Measurements from ENCODE around the gene PHLDA3.
"Not testable (repeated sequence)": the region's sequence is repeated elsewhere in the genome, so short reads cannot be mapped to it uniquely, and the experiment has no call there.

The PHLDA3 gene

DNA sequence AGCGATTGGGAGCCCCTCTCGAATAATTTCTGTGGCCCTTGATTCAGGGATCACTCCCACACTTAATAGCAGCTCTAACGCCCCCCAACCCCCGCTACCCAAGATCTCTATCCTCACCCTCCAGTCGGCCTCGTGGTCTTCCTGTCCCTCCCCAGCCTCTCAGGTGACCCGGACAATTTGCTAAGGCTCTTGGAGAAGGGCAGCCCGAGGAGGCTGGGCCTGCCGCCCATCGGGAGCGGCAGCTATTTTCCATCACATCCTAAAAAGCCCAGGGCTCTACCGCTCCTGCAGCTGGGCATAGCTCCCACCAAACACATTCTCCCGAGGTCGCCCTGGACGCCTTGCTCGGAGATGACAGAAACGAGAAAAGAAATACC, 12.0 kb upstream of the PHLDA3 start:
- peak overlapping the region; percentile 36 for H3K4me3 ChIP-seq (ENCODE audit: low read depth, low read length)
- peaks cover 11% of the 10 kb centered on the region for H3K4me1 ChIP-seq
- H3K4me2 ChIP-seq (ENCODE audit: low read length): peak overlapping the region; percentile 52
- H3K79me2 ChIP-seq: no peaks in the 10 kb centered on the region
- H3K9me3 ChIP-seq (ENCODE audit: control insufficient read depth, low read length): no peaks in the 10 kb centered on the region
- no peak overlapping the region for H3K9ac ChIP-seq
- H3K27me3 ChIP-seq (ENCODE audit: control insufficient read depth, insufficient read depth, low read length): no peaks in the 10 kb centered on the region
- no peaks in the 10 kb centered on the region for H3K36me3 ChIP-seq (ENCODE audit: control insufficient read depth, insufficient read depth, low read length)
- peak overlapping the region; percentile 86 for H3K27ac ChIP-seq
- peak overlapping the region; percentile 45 for H2AFZ ChIP-seq
- TF ChIP-seq, protein P1, sequence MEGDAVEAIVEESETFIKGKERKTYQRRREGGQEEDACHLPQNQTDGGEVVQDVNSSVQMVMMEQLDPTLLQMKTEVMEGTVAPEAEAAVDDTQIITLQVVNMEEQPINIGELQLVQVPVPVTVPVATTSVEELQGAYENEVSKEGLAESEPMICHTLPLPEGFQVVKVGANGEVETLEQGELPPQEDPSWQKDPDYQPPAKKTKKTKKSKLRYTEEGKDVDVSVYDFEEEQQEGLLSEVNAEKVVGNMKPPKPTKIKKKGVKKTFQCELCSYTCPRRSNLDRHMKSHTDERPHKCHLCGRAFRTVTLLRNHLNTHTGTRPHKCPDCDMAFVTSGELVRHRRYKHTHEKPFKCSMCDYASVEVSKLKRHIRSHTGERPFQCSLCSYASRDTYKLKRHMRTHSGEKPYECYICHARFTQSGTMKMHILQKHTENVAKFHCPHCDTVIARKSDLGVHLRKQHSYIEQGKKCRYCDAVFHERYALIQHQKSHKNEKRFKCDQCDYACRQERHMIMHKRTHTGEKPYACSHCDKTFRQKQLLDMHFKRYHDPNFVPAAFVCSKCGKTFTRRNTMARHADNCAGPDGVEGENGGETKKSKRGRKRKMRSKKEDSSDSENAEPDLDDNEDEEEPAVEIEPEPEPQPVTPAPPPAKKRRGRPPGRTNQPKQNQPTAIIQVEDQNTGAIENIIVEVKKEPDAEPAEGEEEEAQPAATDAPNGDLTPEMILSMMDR (IDR thresholded peaks at IDR 0.05): no peak

DNA sequence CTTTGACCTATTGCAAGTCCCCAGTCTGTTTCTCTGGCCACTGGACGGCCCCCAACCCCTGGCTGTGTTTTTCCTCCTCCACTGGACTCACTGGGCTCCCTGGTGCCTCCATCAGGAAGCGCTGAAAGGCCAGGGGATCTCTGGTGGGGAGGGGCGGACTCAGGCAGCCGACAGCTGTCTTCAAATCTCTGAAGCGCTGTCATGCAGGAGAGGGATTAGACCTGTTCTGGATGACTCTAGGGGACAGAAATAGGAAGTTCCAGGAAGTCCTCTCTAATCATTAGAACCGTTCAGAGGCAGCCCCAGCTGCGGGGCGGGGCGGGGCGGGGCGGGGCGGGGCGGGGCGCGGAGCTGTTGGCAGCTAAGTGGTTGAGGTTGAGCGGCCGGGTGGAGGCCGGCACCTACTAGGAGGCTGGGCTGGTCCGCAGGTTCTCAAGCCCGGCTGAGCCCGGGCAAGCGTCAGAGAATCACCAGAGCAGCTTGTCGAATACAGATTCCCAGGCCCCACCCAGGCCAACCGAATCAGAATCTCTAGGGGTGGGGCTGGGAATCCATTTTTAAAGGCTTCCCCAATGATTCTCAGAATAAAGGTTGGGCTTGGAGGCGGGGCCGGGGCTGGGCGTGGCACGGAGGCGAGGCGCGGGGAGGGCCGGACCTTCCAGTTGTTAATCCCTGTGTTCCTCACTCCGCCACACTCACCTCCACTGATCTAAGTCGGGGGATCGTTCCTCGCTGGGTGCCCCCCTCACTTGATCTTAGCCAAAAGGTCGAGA, 11.4 kb upstream of the PHLDA3 start:
- Histone ChIP-seq H3K9me3 (ENCODE audit: control insufficient read depth, low read length) (no peaks in the 10 kb centered on the region), H3K9ac (no peak overlapping the region), H3K27ac (peak overlapping the region; percentile 86), H3K27me3 (ENCODE audit: control insufficient read depth, insufficient read depth, low read length) (no peaks in the 10 kb centered on the region), H3K79me2 (no peaks in the 10 kb centered on the region), H3K4me2 (ENCODE audit: low read length) (peak overlapping the region; percentile 52), H3K4me1 (peaks cover 6% of the 10 kb centered on the region), H3K4me3 (ENCODE audit: low read depth, low read length) (peak overlapping the region; percentile 36), H2AFZ (peak overlapping the region; percentile 45), H3K36me3 (ENCODE audit: control insufficient read depth, insufficient read depth, low read length) (no peaks in the 10 kb centered on the region)
- TF ChIP-seq, protein P1 (IDR thresholded peaks at IDR 0.05): no peak

DNA sequence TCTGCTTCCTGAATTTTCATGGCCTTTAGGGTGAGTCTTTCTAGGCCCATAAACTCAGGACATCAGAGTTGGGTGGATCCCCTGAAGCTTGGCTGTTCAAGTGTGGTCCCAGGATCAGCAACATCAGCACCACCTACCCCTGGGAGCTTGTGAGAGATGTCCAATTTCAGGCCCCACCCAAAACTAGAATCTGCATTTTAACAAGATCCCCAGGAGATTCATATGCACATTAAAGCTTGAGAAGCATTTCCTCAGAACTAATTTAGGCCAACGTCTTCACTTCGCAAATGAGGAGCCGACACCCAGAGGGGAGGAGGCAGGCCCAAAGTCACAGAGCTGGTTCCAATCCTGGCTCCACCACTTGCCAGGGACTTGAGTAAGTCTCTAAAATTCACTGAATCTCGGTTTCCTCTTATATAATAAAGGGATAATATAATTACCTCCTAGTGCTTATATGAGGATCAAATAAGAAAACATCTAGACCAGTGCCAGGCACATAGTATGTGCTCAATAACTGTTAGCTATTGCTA, 10.3 kb upstream of the PHLDA3 start:
- no peak overlapping the region for H2AFZ ChIP-seq
- H3K27me3 ChIP-seq (ENCODE audit: control insufficient read depth, insufficient read depth, low read length): no peaks in the 10 kb centered on the region
- no peaks in the 10 kb centered on the region for H3K36me3 ChIP-seq (ENCODE audit: control insufficient read depth, insufficient read depth, low read length)
- no peaks in the 10 kb centered on the region for H3K9me3 ChIP-seq (ENCODE audit: control insufficient read depth, low read length)
- no peak overlapping the region for H3K4me3 ChIP-seq (ENCODE audit: low read depth, low read length)
- no peak overlapping the region for H3K9ac ChIP-seq
- no peak overlapping the region for H3K4me2 ChIP-seq (ENCODE audit: low read length)
- H3K27ac ChIP-seq: no peak overlapping the region
- H3K4me1 ChIP-seq: peaks cover 6% of the 10 kb centered on the region
- TF ChIP-seq, protein P1 (IDR thresholded peaks at IDR 0.05): no peak
- no peaks in the 10 kb centered on the region for H3K79me2 ChIP-seq

DNA sequence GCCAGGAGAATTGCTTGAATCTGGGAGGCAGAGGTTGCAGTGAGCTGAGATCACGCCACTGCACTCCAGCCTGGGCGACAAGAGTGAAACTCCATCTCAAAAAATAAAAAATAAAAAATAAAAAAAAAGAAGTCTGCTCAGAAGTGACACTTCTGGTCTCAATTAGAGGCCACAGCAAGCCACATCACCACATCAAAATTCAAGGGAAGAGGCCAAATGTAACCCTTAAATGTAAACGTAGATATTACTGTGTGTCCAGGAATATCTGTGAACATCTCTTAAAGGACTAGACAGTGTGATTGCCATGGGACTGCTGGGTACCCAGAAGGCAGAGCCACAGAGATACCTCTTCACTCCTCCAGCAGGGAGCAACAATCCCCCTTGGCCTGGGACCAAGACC, 9.7 kb upstream of the PHLDA3 start:
- H3K4me1 ChIP-seq; H3K4me3 ChIP-seq (ENCODE audit: low read depth, low read length); H3K27ac ChIP-seq; H3K36me3 ChIP-seq (ENCODE audit: control insufficient read depth, insufficient read depth, low read length); H2AFZ ChIP-seq; H3K9ac ChIP-seq; H3K4me2 ChIP-seq (ENCODE audit: low read length); H3K9me3 ChIP-seq (ENCODE audit: control insufficient read depth, low read length); H3K79me2 ChIP-seq; H3K27me3 ChIP-seq (ENCODE audit: control insufficient read depth, insufficient read depth, low read length): not testable (repeated sequence)

DNA sequence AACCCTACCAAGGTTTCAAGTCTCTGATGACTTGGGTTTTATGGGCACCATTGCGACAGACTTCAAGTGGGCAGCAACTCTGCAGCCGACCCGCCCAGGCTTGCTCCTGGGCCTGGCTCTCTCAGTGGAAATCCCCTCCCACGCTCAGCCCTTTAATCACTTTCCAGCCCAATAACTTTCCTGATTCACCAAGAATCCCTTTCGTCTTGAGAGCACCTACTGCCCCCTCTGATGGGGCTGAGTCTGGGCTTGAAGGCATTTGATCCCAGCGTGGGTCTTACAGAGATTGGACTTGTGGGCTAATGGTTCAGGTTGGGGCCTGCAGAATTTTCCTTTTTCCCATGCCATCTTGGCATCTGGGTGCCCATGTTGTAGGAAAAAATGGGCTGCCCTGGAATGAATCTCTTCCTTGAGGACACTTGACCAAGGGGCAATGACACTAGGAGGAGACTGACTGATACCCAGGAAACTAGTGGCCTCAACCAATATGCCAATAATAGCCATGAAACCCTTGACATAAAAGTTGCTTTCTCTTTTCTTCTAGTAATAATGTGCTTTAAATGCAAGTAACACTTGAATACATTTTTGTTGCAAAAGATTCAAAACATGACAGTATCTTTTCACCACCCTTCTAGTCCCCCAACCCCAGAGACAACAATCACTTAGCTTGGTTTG, 7.8 kb upstream of the PHLDA3 start:
- TF ChIP-seq, protein P1 (IDR thresholded peaks at IDR 0.05): no peak
- Histone ChIP-seq H2AFZ (no peak overlapping the region), H3K27ac (no peak overlapping the region)

More for the DNA sequence above, 7.8 kb upstream of the PHLDA3 start:
- H3K4me1 ChIP-seq: no peaks in the 10 kb centered on the region
- H3K9ac ChIP-seq: no peak overlapping the region
- H3K79me2 ChIP-seq: no peaks in the 10 kb centered on the region
- H3K27me3 ChIP-seq (ENCODE audit: control insufficient read depth, insufficient read depth, low read length): no peaks in the 10 kb centered on the region
- H3K4me2 ChIP-seq (ENCODE audit: low read length): no peak overlapping the region
- H3K36me3 ChIP-seq (ENCODE audit: control insufficient read depth, insufficient read depth, low read length): no peaks in the 10 kb centered on the region
- H3K4me3 ChIP-seq (ENCODE audit: low read depth, low read length): no peak overlapping the region
- H3K9me3 ChIP-seq (ENCODE audit: control insufficient read depth, low read length): no peaks in the 10 kb centered on the region
